GM12801 (cell line): ENCODE measurements around the gene LRP1B.

Experiments
- TF ChIP-seq, protein P1 (sequence below): IDR thresholded peaks from one replicate; pipeline ENCODE4 v1.5.1; 2011; ENCODE audit warnings: control low read depth; ENCODE audit not compliant: insufficient read length; ENCODE audit errors: extremely low read depth

The LRP1B gene

DNA sequence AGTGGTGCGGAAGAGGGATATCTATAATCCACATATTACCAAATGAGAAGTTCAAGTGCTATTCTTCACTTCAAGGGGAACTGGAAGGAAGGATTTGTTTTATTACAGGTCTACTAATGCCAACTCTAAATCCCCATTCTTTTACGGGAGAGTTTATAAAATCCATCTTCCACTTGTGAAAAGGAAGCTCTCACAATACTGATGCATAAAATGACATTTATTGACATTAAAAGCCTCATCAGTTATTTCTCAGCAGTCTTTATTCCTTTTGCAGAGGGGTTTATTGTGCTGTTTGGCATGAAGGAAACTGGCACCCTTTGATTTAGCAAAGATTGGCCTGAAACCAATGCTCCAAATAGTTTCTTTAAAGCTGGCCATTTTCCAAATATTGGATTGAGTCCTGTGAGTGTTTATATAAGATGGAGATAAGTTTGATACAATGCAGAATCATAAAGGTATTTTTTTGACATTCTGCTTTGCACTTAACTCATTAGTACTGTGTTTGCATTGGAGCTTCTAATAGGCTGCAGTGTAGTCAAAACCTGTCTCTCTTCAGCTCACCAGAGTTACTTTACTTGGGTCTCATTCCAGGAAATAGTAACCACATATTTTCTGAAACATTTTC, 26.6 kb downstream of the LRP1B start:
- TF ChIP-seq, protein P1, sequence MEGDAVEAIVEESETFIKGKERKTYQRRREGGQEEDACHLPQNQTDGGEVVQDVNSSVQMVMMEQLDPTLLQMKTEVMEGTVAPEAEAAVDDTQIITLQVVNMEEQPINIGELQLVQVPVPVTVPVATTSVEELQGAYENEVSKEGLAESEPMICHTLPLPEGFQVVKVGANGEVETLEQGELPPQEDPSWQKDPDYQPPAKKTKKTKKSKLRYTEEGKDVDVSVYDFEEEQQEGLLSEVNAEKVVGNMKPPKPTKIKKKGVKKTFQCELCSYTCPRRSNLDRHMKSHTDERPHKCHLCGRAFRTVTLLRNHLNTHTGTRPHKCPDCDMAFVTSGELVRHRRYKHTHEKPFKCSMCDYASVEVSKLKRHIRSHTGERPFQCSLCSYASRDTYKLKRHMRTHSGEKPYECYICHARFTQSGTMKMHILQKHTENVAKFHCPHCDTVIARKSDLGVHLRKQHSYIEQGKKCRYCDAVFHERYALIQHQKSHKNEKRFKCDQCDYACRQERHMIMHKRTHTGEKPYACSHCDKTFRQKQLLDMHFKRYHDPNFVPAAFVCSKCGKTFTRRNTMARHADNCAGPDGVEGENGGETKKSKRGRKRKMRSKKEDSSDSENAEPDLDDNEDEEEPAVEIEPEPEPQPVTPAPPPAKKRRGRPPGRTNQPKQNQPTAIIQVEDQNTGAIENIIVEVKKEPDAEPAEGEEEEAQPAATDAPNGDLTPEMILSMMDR: no peak

DNA sequence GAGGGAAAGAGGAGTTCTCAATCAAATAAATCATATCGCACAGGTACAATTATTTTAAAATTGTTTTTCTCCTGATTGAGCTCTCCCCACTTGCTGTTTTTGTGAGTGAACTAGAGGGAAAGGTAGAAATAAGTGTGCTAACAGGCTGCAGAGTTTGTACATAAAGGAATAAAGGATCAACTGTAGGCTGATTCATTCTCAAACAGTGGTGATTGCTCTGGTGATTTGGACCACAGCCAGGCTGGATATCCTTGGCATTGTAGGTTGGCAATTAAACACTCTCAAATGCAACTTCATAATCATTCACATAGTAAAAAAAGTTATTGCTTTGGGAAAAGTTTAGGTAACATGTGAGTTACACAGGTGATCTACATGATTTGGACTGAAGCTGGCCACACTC, 29.8 kb downstream of the LRP1B start:
- TF ChIP-seq, protein P1: no peak

DNA sequence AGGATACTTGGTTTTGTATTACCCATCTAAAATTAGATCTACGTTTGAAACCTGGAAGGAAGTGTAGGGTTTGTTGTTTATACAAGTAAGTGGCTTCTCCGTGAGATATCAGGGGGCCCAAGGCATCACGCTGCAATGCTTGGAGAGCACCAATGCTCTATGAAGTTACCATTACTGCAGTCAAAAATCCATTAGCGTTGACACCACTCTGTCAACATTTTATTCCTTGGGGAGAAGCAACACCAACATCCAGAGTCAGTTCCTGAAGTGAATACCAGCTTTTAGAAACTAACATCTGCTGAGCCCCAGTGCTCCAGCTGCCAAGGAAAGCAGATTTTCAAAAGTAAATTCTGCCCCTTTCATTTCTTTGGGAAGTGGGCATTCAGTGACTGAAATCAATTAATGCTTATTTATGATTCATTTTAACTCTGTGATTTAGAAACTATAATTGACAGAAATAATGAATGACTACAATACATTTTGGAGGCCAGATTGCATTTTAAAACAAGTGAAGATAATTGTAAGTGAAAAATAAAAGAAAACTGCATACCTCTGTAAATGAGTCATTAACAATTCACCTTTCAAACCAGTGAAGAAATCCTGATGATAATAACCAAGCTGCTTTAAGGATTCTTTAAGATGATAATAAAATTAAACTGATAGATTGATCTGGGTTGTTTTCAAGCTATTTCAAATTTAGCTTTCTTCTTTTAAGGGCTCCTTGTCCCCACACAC, 30.5 kb downstream of the LRP1B start:
- TF ChIP-seq, protein P1: no peak

DNA sequence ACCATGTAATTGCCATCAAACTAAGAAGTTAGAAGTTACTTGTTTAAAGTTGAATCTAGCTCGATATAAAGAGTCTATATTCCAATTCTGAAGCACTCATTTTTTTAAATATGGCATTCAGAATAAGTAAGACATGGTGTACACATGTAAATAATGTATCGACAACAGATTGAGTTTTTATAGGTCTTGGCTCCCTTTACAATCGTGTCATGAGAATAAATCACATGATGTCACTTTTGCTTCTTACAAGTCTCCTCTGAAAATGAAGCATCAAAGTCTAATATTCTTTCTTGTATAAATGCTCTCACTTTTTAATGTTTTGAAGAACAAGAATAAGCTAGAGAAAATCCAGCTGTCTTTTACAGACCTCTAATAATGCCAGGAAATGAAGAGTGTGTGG, 33.1 kb downstream of the LRP1B start:
- TF ChIP-seq, protein P1: no peak

DNA sequence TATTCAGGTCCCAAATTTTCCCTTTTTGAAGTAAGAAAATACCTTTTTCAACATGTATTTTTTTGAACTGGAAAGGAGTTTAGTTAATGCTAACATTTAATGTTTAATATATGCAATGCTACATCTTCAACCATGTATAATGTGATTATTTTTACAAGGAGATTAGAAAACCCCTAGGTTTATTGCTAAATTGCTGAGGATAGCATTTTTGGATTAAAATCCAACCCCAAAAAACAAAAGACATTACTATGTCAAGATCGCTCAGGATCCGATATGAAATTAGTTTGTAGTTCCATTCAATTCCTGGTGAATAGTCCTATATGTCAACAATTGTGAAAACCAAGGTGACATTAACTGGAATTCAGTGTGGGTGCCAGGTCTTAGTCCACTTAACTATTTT, 35.2 kb downstream of the LRP1B start:
- TF ChIP-seq, protein P1: no peak

DNA sequence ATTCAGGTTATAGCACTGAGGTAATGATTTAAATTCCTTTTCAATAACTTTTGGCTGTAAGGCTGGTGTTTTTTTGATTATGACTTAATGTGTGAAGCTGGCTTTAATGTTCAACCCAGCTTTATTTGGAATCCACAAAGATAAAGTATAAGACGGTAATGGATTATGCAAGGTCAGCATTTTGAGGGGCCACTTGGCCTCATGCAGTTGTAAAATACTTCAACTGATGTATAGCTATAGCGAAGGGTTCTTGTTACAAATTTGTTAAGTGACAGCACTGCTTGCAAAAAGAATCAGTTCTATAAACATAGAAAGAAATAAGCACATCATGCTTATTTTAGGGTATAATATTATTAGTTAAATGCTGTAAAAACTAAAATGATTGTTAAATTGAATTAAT, 36.6 kb downstream of the LRP1B start:
- TF ChIP-seq, protein P1: no peak

DNA sequence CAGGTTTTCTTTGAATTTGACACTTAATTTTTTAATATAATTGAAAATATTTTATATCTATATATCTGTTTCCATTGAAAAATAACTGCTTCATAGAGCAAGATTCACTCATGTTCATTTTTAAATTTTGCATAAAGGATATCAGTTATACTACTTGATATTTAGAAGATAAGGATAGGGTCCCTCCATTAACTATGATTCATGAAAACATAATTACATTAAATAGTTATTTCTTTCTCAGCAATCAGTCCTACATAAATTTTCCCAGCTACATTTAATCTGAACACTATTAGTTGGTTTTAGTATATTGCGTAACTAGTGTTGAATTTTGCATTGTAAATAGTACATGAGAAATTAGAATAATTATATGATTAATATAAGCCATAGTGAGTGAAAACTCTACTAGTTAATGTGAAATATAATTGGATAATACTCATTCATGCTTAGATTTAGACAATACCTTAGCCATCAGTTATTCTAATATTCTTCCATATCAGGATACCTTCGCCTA, 42.7 kb downstream of the LRP1B start:
- TF ChIP-seq, protein P1: no peak
